SK-N-SH treated with all-trans-retinoic acid at 6 μM for 48 hours (cell line): Measurements from ENCODE around the gene PDE3A.

ENCODE experiments used
- ATAC-seq: fragments of 200-7000 bp; cut with Tn5 transposase; 3 replicates; pipeline ENCODE4 v1.9.1; 2020; ENCODE audit warnings: mild to moderate bottlenecking, moderate library complexity
- ARNTL ChIP-seq: fragments of 450-650 bp; formaldehyde crosslinking; IDR thresholded peaks from 2 replicates; pipeline ENCODE4 v1.5.0; 2020; ENCODE audit warnings: low read depth, mild to moderate bottlenecking, moderate library complexity, borderline replicate concordance
- BACH2 ChIP-seq: fragments of 250-450 bp; sonication (Bioruptor Pico); IDR thresholded peaks from 2 replicates; pipeline ENCODE4 v1.9.0; 2021; ENCODE audit warnings: mild to moderate bottlenecking, borderline replicate concordance
- CSDC2 ChIP-seq: fragments of 250-450 bp; sonication (Bioruptor Pico); IDR thresholded peaks from 2 replicates; pipeline ENCODE4 v1.5.0; 2020; ENCODE audit warnings: mild to moderate bottlenecking, moderate library complexity
- ESRRG ChIP-seq: fragments of 250-450 bp; sonication (Bioruptor Pico); IDR thresholded peaks from 2 replicates; pipeline ENCODE4 v1.6.1; 2021; ENCODE audit warnings: mild to moderate bottlenecking
- GLIS3 ChIP-seq: fragments of 250-450 bp; sonication (Bioruptor Pico); IDR thresholded peaks from 2 replicates; pipeline ENCODE4 v1.5.0; 2020; ENCODE audit warnings: mild to moderate bottlenecking, moderate library complexity
- ISL1 ChIP-seq: fragments of 250-450 bp; sonication (Bioruptor Pico); IDR thresholded peaks from 2 replicates; pipeline ENCODE4 v2.1.2; 2022; ENCODE audit warnings: mild to moderate bottlenecking, moderate library complexity
- OSR1 ChIP-seq: fragments of 250-450 bp; sonication (Bioruptor Pico); IDR thresholded peaks from 2 replicates; pipeline ENCODE4 v1.8.0; 2022; ENCODE audit warnings: moderate library complexity, mild to moderate bottlenecking, inconsistent platforms
- PPARA ChIP-seq: fragments of 250-450 bp; sonication (Bioruptor Pico); IDR thresholded peaks from 2 replicates; pipeline ENCODE4 v1.5.0; 2020; ENCODE audit warnings: mild to moderate bottlenecking, borderline replicate concordance
- RARB ChIP-seq: fragments of 250-450 bp; sonication (Bioruptor Pico); IDR thresholded peaks from 2 replicates; pipeline ENCODE4 v1.8.0; 2021; ENCODE audit warnings: mild to moderate bottlenecking, moderate library complexity
- SNAI2 ChIP-seq: fragments of 250-450 bp; sonication (Bioruptor Pico); IDR thresholded peaks from 2 replicates; pipeline ENCODE4 v1.5.0; 2020; ENCODE audit warnings: mild to moderate bottlenecking, moderate library complexity
- TCF4 ChIP-seq: fragments of 250-450 bp; sonication (Bioruptor Pico); IDR thresholded peaks from 2 replicates; pipeline ENCODE4 v1.8.0; 2021; ENCODE audit warnings: mild to moderate bottlenecking, moderate library complexity, borderline replicate concordance
- TOX ChIP-seq: fragments of 250-450 bp; sonication (Bioruptor Pico); IDR thresholded peaks from 2 replicates; pipeline ENCODE4 v1.8.0; 2021; ENCODE audit warnings: mild to moderate bottlenecking, moderate library complexity, borderline replicate concordance
- ZFP3 ChIP-seq: fragments of 250-450 bp; sonication (Bioruptor Pico); IDR thresholded peaks from 2 replicates; pipeline ENCODE4 v1.5.0; 2020; ENCODE audit warnings: mild to moderate bottlenecking, moderate library complexity
- ZFP30 ChIP-seq: fragments of 450-650 bp; formaldehyde crosslinking; IDR thresholded peaks from 2 replicates; pipeline ENCODE4 v1.5.0; 2022; ENCODE audit warnings: mild to moderate bottlenecking, moderate library complexity
- ZNF565 ChIP-seq: fragments of 450-650 bp; formaldehyde crosslinking; conservative IDR thresholded peaks from 2 replicates; pipeline ENCODE4 v1.5.0; 2020; ENCODE audit warnings: low read depth, mild to moderate bottlenecking, moderate library complexity
- ZNF70 ChIP-seq: fragments of 450-650 bp; formaldehyde crosslinking; IDR thresholded peaks from 2 replicates; pipeline ENCODE4 v1.5.0; 2020; ENCODE audit warnings: mild to moderate bottlenecking, moderate library complexity
- ZNF8 ChIP-seq: fragments of 450-650 bp; formaldehyde crosslinking; IDR thresholded peaks from 2 replicates; pipeline ENCODE4 v1.5.0; 2020; ENCODE audit warnings: mild to moderate bottlenecking, moderate library complexity
- TF ChIP-seq, protein P1 (sequence below): fragments of 250-450 bp; sonication (Bioruptor Pico); IDR thresholded peaks from 2 replicates; pipeline ENCODE4 v1.5.1; 2021; ENCODE audit warnings: mild to moderate bottlenecking, moderate library complexity
- TF ChIP-seq, protein P2 (sequence below): fragments of 250-450 bp; sonication (Bioruptor Pico); IDR thresholded peaks from 2 replicates; pipeline ENCODE4 v1.8.0; 2020; ENCODE audit warnings: mild to moderate bottlenecking, moderate library complexity, borderline replicate concordance
- TF ChIP-seq, protein P3 (sequence below): fragments of 250-450 bp; sonication (Bioruptor Pico); IDR thresholded peaks from 2 replicates; pipeline ENCODE4 v1.5.0; 2020; ENCODE audit warnings: mild to moderate bottlenecking, moderate library complexity
- TF ChIP-seq, protein P4 (sequence below): fragments of 250-450 bp; sonication (Bioruptor Pico); IDR thresholded peaks from 2 replicates; pipeline ENCODE4 v1.5.1; 2020; ENCODE audit warnings: low read depth, mild to moderate bottlenecking, moderate library complexity

Gene PDE3A

DNA sequence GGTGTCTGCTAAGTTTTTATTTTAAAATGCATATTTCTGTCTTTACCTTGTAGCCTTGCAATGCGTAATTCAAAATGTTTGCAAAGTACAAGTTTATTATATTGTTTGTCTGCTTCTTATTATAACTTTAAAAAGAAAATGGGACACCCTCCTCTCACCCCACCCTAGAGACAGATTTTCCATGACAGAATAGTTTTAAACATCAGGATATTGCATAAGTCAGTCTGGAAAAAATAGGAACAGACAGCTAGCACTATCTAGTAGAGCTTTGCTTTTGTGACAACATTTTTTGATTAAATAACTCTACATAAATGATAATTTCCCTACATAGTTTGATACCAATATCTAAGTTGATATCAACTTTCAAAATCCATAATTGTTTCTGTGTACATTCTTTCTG lies 71.3 kb downstream of the PDE3A start:
- TF ChIP-seq CSDC2 (CRISPR knock-in tag) (no peak), BACH2 (no peak), ZNF565 (CRISPR knock-in tag) (no peak), ESRRG (CRISPR knock-in tag) (no peak), GLIS3 (no peak), ISL1 (no peak)
- TF ChIP-seq, protein P1, sequence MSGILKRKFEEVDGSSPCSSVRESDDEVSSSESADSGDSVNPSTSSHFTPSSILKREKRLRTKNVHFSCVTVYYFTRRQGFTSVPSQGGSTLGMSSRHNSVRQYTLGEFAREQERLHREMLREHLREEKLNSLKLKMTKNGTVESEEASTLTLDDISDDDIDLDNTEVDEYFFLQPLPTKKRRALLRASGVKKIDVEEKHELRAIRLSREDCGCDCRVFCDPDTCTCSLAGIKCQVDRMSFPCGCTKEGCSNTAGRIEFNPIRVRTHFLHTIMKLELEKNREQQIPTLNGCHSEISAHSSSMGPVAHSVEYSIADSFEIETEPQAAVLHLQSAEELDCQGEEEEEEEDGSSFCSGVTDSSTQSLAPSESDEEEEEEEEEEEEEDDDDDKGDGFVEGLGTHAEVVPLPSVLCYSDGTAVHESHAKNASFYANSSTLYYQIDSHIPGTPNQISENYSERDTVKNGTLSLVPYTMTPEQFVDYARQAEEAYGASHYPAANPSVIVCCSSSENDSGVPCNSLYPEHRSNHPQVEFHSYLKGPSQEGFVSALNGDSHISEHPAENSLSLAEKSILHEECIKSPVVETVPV (CRISPR knock-in tag) = no peak
- ATAC-seq = no peak

DNA sequence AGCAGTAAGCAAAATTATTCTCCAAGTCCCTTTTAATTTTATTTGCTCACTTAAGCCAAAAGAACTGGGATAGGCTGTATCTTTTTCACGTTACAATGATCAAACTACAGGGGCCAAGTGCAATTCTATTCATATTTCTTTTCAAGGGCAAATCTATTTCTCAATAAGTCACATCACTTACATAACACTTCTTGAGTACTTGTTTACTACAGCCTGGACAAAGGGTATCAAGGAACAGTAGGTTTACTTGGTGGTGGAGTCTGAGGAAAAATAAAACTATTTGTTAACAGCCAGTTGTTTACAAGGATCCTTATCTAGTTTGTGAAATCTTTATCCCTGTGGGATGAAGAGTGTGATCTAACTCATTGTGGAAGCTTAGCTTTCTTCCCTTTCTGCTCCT lies 72.1 kb downstream of the PDE3A start:
- no peak for ATAC-seq
- TF ChIP-seq TCF4 (CRISPR knock-in tag) = no peak
- no peak for TF ChIP-seq BACH2
- TF ChIP-seq ZFP3 (CRISPR knock-in tag) = no peak
- TF ChIP-seq, protein P1 (CRISPR knock-in tag) = no peak
- TF ChIP-seq, protein P2, sequence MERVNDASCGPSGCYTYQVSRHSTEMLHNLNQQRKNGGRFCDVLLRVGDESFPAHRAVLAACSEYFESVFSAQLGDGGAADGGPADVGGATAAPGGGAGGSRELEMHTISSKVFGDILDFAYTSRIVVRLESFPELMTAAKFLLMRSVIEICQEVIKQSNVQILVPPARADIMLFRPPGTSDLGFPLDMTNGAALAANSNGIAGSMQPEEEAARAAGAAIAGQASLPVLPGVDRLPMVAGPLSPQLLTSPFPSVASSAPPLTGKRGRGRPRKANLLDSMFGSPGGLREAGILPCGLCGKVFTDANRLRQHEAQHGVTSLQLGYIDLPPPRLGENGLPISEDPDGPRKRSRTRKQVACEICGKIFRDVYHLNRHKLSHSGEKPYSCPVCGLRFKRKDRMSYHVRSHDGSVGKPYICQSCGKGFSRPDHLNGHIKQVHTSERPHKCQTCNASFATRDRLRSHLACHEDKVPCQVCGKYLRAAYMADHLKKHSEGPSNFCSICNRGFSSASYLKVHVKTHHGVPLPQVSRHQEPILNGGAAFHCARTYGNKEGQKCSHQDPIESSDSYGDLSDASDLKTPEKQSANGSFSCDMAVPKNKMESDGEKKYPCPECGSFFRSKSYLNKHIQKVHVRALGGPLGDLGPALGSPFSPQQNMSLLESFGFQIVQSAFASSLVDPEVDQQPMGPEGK (CRISPR knock-in tag) = no peak
- no peak for TF ChIP-seq TOX (CRISPR knock-in tag)
- no peak for TF ChIP-seq ZNF8 (CRISPR knock-in tag)
- no peak for TF ChIP-seq SNAI2 (CRISPR knock-in tag)
- no peak for TF ChIP-seq ZNF565 (CRISPR knock-in tag)
- no peak for TF ChIP-seq ZFP30 (CRISPR knock-in tag)
- no peak for TF ChIP-seq ZNF70 (CRISPR knock-in tag)
- no peak for TF ChIP-seq ARNTL (CRISPR knock-in tag)
- TF ChIP-seq RARB (CRISPR knock-in tag) = no peak
- no peak for TF ChIP-seq OSR1 (CRISPR knock-in tag)
- no peak for TF ChIP-seq ESRRG (CRISPR knock-in tag)
- no peak for TF ChIP-seq CSDC2 (CRISPR knock-in tag)
- no peak for TF ChIP-seq GLIS3
- no peak for TF ChIP-seq ISL1
- TF ChIP-seq PPARA (CRISPR knock-in tag) = no peak
- TF ChIP-seq, protein P3, sequence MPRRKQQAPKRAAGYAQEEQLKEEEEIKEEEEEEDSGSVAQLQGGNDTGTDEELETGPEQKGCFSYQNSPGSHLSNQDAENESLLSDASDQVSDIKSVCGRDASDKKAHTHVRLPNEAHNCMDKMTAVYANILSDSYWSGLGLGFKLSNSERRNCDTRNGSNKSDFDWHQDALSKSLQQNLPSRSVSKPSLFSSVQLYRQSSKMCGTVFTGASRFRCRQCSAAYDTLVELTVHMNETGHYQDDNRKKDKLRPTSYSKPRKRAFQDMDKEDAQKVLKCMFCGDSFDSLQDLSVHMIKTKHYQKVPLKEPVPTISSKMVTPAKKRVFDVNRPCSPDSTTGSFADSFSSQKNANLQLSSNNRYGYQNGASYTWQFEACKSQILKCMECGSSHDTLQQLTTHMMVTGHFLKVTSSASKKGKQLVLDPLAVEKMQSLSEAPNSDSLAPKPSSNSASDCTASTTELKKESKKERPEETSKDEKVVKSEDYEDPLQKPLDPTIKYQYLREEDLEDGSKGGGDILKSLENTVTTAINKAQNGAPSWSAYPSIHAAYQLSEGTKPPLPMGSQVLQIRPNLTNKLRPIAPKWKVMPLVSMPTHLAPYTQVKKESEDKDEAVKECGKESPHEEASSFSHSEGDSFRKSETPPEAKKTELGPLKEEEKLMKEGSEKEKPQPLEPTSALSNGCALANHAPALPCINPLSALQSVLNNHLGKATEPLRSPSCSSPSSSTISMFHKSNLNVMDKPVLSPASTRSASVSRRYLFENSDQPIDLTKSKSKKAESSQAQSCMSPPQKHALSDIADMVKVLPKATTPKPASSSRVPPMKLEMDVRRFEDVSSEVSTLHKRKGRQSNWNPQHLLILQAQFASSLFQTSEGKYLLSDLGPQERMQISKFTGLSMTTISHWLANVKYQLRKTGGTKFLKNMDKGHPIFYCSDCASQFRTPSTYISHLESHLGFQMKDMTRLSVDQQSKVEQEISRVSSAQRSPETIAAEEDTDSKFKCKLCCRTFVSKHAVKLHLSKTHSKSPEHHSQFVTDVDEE (CRISPR knock-in tag) = no peak

DNA sequence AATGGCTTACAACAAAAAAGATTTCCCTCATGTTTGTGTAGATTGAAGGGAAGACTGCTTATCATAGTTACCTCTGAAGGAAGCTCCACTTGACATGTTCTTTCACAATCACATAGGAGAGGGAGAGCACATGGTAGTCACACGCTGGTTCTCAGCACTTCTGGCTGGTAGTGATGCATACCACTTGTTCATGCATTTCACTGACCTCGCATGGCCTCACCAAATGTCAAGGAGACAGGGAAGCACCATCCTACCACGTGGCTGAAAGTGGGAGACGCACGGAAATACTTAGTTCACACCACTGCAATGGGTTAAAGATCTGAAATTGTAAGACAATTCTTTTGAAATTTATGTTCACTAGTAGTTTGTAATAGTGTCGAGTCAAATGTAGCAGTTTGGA lies 74.0 kb downstream of the PDE3A start:
- ATAC-seq = no peak
- TF ChIP-seq ESRRG (CRISPR knock-in tag) (no peak), ARNTL (CRISPR knock-in tag) (no peak), RARB (CRISPR knock-in tag) (no peak), TCF4 (CRISPR knock-in tag) (no peak), SNAI2 (CRISPR knock-in tag) (no peak), ZFP30 (CRISPR knock-in tag) (no peak), TOX (CRISPR knock-in tag) (no peak), ISL1 (no peak), PPARA (CRISPR knock-in tag) (no peak), GLIS3 (no peak)
- TF ChIP-seq, protein P4, sequence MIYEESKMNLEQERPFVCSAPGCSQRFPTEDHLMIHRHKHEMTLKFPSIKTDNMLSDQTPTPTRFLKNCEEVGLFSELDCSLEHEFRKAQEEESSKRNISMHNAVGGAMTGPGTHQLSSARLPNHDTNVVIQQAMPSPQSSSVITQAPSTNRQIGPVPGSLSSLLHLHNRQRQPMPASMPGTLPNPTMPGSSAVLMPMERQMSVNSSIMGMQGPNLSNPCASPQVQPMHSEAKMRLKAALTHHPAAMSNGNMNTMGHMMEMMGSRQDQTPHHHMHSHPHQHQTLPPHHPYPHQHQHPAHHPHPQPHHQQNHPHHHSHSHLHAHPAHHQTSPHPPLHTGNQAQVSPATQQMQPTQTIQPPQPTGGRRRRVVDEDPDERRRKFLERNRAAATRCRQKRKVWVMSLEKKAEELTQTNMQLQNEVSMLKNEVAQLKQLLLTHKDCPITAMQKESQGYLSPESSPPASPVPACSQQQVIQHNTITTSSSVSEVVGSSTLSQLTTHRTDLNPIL (CRISPR knock-in tag) = no peak
- TF ChIP-seq, protein P1 (CRISPR knock-in tag) = no peak
